Central memory CD4-positive, alpha-beta T cell (primary cell): ENCODE measurements around the gene BNIP5.

ENCODE experiments used
- DNase-seq: peaks from one replicate; pipeline ENCODE4 v3.0.0; 2022

BNIP5 gene

DNA sequence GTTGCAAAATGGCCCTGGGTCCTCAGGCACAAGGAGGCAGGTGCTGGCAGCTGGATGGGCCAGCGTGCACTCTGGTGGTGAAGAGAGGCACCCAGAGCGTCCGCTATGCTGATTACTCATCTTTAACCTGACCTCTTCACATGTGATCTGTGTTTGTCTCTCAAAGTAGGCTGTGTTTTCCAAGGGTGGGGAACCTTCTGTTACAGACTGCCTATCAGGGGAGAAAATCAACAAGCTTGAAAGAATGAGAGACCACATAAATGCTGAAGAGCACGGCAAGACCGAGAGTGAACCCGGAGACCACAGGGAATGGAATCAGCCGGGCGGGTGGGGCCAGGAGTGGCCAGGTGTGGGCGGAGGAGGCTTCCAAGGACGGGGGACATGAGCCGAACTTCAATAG, 16.2 kb downstream of the BNIP5 start:
- no peak for DNase-seq

DNA sequence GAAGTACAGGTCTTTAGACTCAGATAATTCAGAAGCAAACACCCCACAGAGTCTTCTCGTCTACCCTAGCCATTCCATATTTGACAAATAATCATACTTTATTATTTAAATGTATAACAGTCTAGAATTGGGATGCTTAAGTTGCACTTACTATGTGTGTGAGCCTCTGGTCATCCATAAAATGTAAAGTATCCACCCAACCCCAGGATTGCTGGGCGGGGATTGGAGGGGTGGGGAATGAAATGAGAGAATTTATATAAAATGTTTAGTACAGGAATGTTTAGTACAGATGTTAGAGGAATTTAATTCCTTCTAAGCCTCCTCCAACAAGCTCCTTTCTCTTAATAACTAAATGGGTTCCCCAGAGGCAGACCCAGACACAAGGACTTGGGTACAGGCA, 16.9 kb downstream of the BNIP5 start:
- DNase-seq: no peak

GRCh38 chr6:36319436-36319762, 17.3 kb downstream of the BNIP5 start:
- no peak for DNase-seq

- no peak for DNase-seq
Measured at GRCh38 chr6:36318690-36319435, 17.8 kb downstream of the BNIP5 start.

DNA sequence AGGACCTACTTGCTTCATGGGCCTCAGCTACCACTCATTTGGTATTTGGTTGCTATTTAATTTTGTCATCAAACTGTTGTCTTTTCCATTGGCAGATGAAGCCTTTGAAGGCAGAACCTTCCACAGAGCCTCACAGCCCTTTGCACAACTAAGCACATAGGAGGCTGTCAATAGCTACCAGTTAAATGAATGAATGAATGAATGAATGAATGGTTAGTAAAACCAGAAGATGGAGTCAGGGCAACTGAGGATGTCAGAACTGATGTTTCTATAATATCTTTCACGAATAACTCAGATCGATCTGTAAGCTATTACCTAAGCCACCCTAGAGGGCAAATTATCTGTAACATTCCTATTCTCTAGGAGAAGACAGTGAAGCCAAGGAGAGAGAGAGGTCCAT, 19.1 kb downstream of the BNIP5 start:
- DNase-seq: no peak

DNA sequence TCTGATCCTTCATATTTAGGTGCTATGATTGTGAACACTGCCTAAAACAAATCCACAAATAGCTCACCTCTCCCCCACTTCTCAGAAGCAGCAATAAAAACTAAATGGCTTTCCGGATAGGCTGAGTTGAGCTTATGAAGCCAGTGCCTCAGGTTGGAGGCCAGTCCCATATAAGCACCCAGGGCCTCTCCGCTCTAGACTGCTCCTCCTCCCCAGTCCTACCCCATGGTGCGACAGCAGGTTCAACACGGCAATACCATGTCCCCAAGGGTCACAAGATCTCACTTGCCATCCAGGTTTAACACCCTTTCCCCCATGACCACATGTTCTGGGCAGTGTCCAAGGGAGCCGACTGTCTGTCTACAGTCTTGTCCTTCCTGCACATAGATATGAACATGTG, 20.8 kb downstream of the BNIP5 start:
- DNase-seq: no peak

GRCh38 chr6:36314221-36315014, 22.3 kb downstream of the BNIP5 start:
- DNase-seq: no peak

DNA sequence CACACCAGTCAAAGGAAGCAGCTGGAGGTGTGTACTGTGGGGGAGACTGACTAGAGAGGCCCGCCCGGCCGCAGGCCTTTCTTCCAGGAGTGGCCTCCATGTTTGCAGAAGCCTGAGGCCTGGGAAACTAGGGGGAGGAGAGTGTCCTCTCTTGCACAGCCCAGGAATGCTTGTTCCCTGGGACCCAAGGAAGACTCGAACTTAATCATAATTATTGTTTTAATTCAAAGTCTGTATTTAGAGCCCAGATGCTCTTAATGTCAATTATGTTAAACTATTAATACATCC, 23.1 kb downstream of the BNIP5 start:
- DNase-seq: no peak

DNA sequence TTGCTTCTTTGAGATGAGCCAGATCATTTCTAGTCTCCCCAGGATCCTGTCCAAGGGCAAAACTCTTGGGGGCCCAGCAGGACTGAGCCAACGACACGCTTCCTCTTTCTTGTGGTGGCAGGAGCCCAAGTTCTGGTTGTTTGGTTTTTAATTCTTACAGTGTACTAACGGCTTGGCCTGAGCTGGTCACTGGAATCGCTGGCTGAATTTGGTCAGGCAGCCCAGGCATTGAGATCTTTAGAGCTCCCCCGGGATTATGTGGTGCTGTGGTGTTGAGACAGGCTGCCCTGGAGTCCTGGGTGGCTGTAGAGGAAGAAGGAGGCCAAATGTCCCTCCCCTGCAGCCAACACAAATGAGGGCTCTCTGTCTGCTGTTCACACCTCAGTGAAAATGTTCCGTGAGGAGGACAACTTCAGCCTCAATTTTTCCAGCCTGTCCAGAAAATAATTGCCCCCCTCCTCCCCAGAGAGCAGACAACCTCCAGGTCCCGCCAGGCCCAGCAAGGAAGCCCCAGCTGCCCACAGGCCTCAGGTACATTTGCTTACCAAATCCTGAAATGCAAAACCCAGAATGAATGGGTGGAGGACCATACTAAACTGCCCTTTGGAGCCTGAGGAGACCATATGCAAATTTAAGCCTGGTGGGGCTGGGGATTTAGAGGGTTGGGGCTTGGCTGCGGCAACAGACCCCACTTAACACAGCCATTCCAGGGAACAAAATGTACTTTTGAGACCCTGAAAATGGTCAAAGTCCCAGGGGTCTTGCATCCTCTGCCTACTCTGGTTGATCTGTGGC, 23.6 kb downstream of the BNIP5 start:
- no peak for DNase-seq

- DNase-seq: no peak
Measured at GRCh38 chr6:36309900-36310299, 26.8 kb downstream of the BNIP5 start.

DNA sequence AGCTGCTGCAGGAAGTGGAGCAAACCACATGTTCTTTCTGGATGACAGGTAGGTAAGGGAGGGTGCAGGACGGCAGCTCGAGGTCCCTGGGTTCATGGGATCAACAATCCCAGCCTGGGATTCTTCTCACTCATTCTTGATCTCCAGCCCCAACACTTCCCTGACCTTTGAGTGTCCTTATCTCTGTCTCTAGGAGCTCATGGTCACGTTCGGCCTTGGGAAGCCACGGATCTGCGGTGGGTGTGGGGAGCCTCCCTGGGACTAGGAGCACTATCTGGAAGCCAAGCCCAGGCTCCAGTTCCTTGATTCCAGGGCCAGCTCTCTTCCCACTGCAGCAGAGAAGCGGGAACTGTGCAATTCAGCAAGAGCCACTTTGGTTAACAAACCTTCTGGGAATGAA, 27.5 kb downstream of the BNIP5 start:
- no peak for DNase-seq

DNA sequence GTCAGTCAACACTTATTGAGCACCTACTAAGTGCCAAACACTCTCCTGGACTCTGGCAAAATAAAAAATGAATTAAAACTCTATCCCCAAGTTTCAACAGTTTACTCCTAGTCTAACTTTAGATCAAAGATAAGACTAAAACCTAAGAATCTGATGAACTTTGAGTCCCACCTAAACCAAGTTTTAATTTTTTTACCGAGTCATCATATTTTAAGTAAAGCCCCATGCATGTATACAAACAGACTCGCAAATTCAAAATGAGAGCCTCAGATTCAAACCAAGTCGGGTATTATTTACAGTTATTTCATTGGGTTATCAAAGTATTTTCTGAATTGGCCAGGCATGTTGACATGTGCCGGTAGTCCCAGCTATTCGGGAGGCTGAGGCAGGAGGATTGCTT, 28.2 kb downstream of the BNIP5 start:
- DNase-seq: no peak

DNA sequence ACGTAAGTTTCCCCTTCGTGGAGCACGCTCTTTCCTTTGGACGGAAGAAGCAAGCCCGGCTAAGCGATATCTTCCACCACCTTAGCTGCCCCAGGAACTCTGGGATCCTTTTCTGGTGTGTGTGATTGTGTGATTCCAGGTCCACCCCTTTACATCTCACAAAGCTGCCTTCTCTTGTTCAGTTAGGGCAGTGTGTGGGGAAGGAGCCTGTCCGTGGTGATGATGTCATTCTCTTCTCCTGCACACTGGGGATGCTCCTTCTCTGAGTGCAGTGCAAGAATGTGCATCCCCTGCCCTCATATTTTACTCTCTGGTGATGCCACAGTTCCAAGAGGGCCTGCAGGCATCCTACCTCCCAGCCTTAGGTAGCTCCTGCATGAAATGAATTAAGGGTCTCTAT, 30.3 kb downstream of the BNIP5 start:
- DNase-seq: no peak

GRCh38 chr6:36305885-36306284, 30.8 kb downstream of the BNIP5 start:
- DNase-seq: no peak

DNA sequence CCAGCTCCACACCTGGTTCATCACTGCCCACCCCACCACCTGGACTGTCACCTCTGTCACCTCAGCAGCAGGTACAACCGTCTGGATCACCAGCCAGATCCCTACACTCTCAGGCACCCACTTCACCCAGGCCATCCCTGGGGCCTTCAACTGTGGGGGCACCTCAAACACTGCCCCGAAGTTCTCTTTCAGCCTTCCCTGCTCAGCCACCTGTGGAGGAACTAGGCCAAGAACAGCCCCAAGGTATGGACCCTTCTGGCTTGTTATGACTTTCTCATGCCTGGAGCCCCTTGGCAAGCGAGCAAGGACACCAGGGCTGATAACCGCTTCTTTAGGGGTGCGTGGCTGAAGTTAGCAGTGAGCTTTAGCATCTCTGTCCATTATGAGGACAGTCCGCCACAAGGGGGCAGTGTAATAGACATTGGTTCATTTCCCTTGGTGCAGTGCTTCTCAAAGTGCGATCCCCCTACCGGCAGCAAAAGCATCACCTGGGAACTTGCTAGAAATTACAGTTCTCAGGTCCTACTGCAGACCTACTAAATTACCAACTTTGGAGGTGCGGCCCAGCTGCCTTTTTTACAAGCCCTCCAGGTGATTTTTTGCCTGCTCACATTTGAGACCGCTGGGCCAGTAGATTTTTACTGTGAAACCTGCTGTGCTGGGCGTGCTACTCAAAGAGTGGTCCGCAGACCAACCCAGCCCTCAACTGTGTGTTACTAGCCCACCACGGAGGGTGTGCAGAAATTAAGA, 34.3 kb downstream of the BNIP5 start:
- peak; percentile 84 for DNase-seq

GRCh38 chr6:36301781-36302180, 34.9 kb downstream of the BNIP5 start:
- DNase-seq: no peak

DNA sequence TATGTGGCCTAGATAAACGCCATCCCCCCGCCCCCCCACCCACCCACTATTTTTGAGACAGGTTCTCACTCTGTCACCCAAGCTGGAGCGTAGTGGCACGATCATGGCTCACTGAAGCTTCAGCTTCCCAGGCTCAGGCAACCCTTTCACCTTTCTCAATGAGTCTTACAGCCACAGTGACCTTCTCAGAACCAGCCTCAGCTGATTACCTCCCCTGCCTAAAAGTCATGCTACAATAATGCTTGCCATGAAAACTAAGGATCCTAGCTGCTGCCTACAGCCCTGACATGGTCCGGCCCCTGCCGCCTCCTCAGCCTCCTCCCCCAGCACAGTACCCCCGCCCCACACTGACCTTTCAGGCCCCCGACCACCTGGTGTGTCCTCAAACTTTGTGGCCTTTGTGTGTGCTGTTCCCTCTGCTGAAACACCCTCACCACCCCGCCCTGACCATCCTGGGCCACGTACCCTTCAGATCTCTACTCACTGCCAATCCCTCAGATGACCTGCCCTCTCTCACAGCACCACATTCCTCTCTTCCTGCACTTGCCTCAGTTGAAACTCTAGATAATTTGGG, 35.5 kb downstream of the BNIP5 start:
- no peak for DNase-seq

- no peak for DNase-seq
Measured at GRCh38 chr6:36298027-36298426, 38.7 kb downstream of the BNIP5 start.

- DNase-seq: no peak
Measured at GRCh38 chr6:36297511-36297910, 39.2 kb downstream of the BNIP5 start.

GRCh38 chr6:36297051-36297450, 39.6 kb downstream of the BNIP5 start:
- no peak for DNase-seq

GRCh38 chr6:36296240-36296639, 40.4 kb downstream of the BNIP5 start:
- DNase-seq: no peak

DNA sequence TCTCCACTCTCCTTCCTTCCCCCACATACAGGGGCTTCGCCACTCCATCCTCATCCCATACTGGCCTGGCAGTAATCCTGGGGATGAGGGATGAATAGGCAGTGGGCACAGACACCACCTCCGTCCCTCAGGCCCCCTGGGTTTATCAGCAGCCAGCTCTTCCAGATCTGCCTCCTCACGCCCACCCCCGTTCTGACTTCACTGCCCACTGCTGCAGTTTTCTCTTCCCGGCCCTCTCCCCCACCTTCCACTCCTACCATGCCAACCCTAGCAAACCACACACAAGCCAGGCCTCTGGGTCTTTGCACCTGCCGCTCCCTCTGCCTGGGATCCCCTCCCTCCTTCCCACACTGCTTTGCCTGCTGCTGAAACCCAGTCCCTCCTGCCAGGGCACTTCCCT, 44.5 kb downstream of the BNIP5 start:
- no peak for DNase-seq
